Measurements from ENCODE around the gene TDRD3. TPM values are rescaled to one million over a fixed set of nuclear protein-coding genes. Genes with fewer than 3 reads are reported as not detected.

The TDRD3 gene
- total RNA-seq (ENCODE audit: low replicate concordance): 29.3 and 40.6 TPM in 2 replicates

DNA sequence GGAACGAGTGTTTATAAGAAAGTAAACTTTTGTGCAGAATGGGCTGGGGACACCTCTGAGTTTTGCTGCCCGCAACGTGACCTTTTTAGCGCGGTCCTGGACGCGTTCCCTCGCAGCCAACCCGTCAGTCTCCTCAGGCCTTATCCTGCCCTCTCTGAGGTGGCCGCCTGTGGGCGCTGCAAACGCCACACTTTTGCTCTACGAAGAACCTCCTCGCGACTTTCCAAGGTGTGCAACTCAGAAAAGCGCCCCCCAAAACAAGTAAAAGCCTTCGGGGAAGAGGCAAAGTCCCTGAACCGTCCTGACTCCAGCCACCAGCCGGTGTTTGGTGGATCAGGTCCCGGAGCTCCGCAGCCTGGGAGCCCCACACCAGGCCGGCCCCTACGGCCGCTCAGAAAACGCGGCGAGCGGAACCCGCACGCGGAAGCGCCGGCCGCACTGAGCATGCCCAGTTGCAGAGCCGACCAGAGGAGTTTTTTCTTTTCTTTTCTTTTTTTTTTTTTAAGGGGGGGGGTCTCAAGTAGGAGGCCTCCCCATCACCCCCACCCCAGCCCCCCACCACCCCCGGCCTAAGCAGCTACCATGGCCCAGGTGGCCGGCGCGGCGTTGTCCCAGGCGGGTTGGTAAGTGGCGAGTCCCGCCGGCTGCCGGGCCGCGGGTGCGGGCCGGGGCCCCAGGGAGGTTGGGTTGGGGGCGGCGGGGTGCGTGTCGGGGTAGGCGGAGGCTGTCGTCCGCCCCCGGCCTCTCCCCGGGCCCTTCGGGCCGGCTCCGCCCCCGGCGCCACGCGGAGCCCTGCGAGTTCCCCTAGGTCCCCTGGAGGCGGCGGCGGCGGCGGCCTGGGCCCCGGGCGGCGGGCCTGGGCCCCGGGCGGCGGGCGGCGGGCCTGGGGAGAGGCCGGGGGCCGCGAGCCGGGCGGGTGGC, at the start of gene TDRD3:
TDRD3 (plus strand) TSS at position 438 of the 921 bp plus-strand sequence; CDS start at position 583, 145 bp downstream.
- H4K20me1 ChIP-seq (ENCODE audit: low read depth): no peaks in the 10 kb centered on the region
- peak within 1 kb of the TSS; percentile 91 for H3K27ac ChIP-seq
- H3K4me2 ChIP-seq: peak within 1 kb of the TSS; percentile 90
- DNase-seq (ENCODE audit: low spot score): peak; percentile 92
- peak; percentile 82 for TF ChIP-seq CTCF (IDR thresholded peaks at IDR 0.05)
- TF ChIP-seq EZH2 (IDR thresholded peaks at IDR 0.05): no peak
- H3K27me3 Mint-ChIP-seq (ENCODE audit: insufficient read depth, low read depth): peaks cover 6% of the 10 kb centered on the region
- H3K4me3 ChIP-seq: peak within 1 kb of the TSS; percentile 68
- no peaks in the 10 kb centered on the region for H3K9me3 Mint-ChIP-seq
- H3K4me3 Mint-ChIP-seq: peak within 1 kb of the TSS; percentile 97
- no peaks in the 10 kb centered on the region for H3K9me3 ChIP-seq (ENCODE audit: low read depth)
- peak within 1 kb of the TSS; percentile 72 for H3K9ac ChIP-seq
- no peaks in the 10 kb centered on the region for H3K27me3 ChIP-seq
- no peaks in the 10 kb centered on the region for H3K36me3 Mint-ChIP-seq
- peak within 1 kb of the TSS; percentile 88 for H3K27ac Mint-ChIP-seq
- H3K79me2 ChIP-seq (ENCODE audit: low read depth): peaks cover 44% of the 10 kb centered on the region
- peaks cover 34% of the 10 kb centered on the region for H3K4me1 Mint-ChIP-seq
- H3K36me3 ChIP-seq: no peaks in the 10 kb centered on the region
- H3K4me1 ChIP-seq: peaks cover 22% of the 10 kb centered on the region
- H3F3A ChIP-seq (ENCODE audit: low read depth): peaks cover 31% of the 10 kb centered on the region
- peak within 1 kb of the TSS; percentile 89 for H2AFZ ChIP-seq (replicated peaks)

DNA sequence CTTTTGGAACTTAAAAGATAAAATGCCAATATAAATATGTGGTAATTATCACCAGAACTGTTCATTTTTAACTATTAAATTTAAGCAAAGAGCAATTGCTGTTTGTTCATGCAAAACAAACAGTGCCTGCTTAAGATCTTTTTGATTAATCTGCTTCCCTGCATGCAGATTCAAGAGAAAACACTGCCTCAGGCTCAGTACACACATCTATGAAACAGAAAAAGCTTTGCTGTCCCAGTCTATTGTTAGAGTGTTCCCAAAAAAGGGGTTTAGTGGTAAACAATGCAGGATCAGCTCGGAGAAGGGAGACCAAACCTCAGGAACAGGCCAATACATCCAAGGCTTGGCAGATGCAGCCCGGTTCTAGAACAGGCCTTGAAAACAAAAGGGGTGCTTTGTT, 49.3 kb upstream of the TDRD3 start:
- H3K4me3 Mint-ChIP-seq: no peak overlapping the region
- H3K27me3 ChIP-seq: no peaks in the 10 kb centered on the region
- H3K4me1 ChIP-seq: peaks cover 12% of the 10 kb centered on the region
- no peaks in the 10 kb centered on the region for H3K9me3 ChIP-seq (ENCODE audit: low read depth)
- no peaks in the 10 kb centered on the region for H3K36me3 Mint-ChIP-seq
- peaks cover 11% of the 10 kb centered on the region for H3K4me1 Mint-ChIP-seq
- H3K9ac ChIP-seq: no peak overlapping the region
- no peaks in the 10 kb centered on the region for H3K36me3 ChIP-seq
- no peaks in the 10 kb centered on the region for H4K20me1 ChIP-seq (ENCODE audit: low read depth)
- H3K27ac Mint-ChIP-seq: no peak overlapping the region
- peak overlapping the region; percentile 11 for H3K4me2 ChIP-seq
- H2AFZ ChIP-seq (replicated peaks): peak overlapping the region; percentile 55
- no peaks in the 10 kb centered on the region for H3K79me2 ChIP-seq (ENCODE audit: low read depth)
- H3K27ac ChIP-seq: no peak overlapping the region
- H3K27me3 Mint-ChIP-seq (ENCODE audit: insufficient read depth, low read depth): peaks cover 8% of the 10 kb centered on the region
- no peak overlapping the region for H3K4me3 ChIP-seq
- no peaks in the 10 kb centered on the region for H3K9me3 Mint-ChIP-seq
- TF ChIP-seq EZH2phosphoT487 (IDR thresholded peaks at IDR 0.05) (no peak), EZH2 (IDR thresholded peaks at IDR 0.05) (no peak), CTCF (IDR thresholded peaks at IDR 0.05) (no peak)
- peaks cover 9% of the 10 kb centered on the region for H3F3A ChIP-seq (ENCODE audit: low read depth)
- DNase-seq (ENCODE audit: low spot score): peak; percentile 40

GRCh38 chr13:60348097-60348496, 48.9 kb upstream of the TDRD3 start:
- peaks cover 6% of the 10 kb centered on the region for H3K27me3 Mint-ChIP-seq (ENCODE audit: insufficient read depth, low read depth)
- no peak overlapping the region for H3K4me3 Mint-ChIP-seq
- Histone ChIP-seq H3K79me2 (ENCODE audit: low read depth) (no peaks in the 10 kb centered on the region), H3K9ac (no peak overlapping the region), H3K27ac (no peak overlapping the region), H3K27me3 (no peaks in the 10 kb centered on the region), H4K20me1 (ENCODE audit: low read depth) (no peaks in the 10 kb centered on the region), H3K4me3 (no peak overlapping the region), H3K4me2 (peak overlapping the region; percentile 11), H3K9me3 (ENCODE audit: low read depth) (no peaks in the 10 kb centered on the region), H3K36me3 (no peaks in the 10 kb centered on the region), H3K4me1 (peaks cover 12% of the 10 kb centered on the region), H3F3A (ENCODE audit: low read depth) (peaks cover 9% of the 10 kb centered on the region), H2AFZ (replicated peaks) (peak overlapping the region; percentile 55)
- peaks cover 2% of the 10 kb centered on the region for H3K9me3 Mint-ChIP-seq
- TF ChIP-seq EZH2phosphoT487 (IDR thresholded peaks at IDR 0.05): no peak
- TF ChIP-seq CTCF (IDR thresholded peaks at IDR 0.05): no peak
- no peak for TF ChIP-seq EZH2 (IDR thresholded peaks at IDR 0.05)
- no peaks in the 10 kb centered on the region for H3K36me3 Mint-ChIP-seq
- DNase-seq (ENCODE audit: low spot score): no peak
- H3K27ac Mint-ChIP-seq: no peak overlapping the region
- H3K4me1 Mint-ChIP-seq: peaks cover 11% of the 10 kb centered on the region

All from neural progenitor cell (in vitro differentiated cells).